K562 (cell line): ENCODE data around the gene UBXN11. TPM values are rescaled to one million over a fixed set of nuclear protein-coding genes. Genes with fewer than 3 reads are reported as not detected.

ENCODE experiments used
- ATF6 ChIP-seq: sonication (generic); formaldehyde crosslinking; IDR thresholded peaks from 2 replicates; pipeline ENCODE4 v1.4.0; 2020; ENCODE audit warnings: mild to moderate bottlenecking, missing genetic modification reagents
- DDX20 ChIP-seq: fragments of 450-650 bp; IDR thresholded peaks from 2 replicates; pipeline ENCODE4 v1.6.1; 2016; ENCODE audit warnings: missing genetic modification characterization, low read depth, mild to moderate bottlenecking, missing compliant biosample characterization, moderate library complexity
- E2F3 ChIP-seq: fragments of 250-450 bp; sonication (Bioruptor Pico); IDR thresholded peaks from 2 replicates; pipeline ENCODE4 v1.4.0; 2020; ENCODE audit warnings: mild to moderate bottlenecking
- EHMT2 ChIP-seq: fragments of 450-650 bp; IDR thresholded peaks from 2 replicates; pipeline ENCODE4 v1.6.1; 2018; ENCODE audit warnings: antibody characterized with exemption
- ETS2 ChIP-seq: IDR thresholded peaks from 2 replicates; pipeline ENCODE4 v1.6.1; 2016; ENCODE audit warnings: borderline replicate concordance, missing genetic modification characterization, mild to moderate bottlenecking, moderate library complexity, missing compliant biosample characterization; ENCODE audit not compliant: poor library complexity, severe bottlenecking
- FIP1L1 ChIP-seq: fragments of 200-400 bp; formaldehyde crosslinking; IDR thresholded peaks from 2 replicates; pipeline ENCODE4 v1.6.1; 2018; ENCODE audit warnings: mild to moderate bottlenecking, low read depth, low read length; ENCODE audit not compliant: poor library complexity, severe bottlenecking
- FOXP1 ChIP-seq: sonication (generic); formaldehyde crosslinking; IDR thresholded peaks from 2 replicates; pipeline ENCODE4 v1.8.0; 2022; ENCODE audit warnings: mild to moderate bottlenecking, missing genetic modification reagents
- HES1 ChIP-seq: fragments of 450-650 bp; IDR thresholded peaks from 2 replicates; pipeline ENCODE4 v1.6.1; 2016; ENCODE audit warnings: low read depth, mild to moderate bottlenecking, moderate library complexity
- KDM2B ChIP-seq: fragments of 250-450 bp; sonication (Bioruptor Pico); IDR thresholded peaks from 2 replicates; pipeline ENCODE4 v1.8.0; 2021; ENCODE audit warnings: mild to moderate bottlenecking, moderate library complexity
- LEF1 ChIP-seq: fragments of 450-650 bp; IDR thresholded peaks from 2 replicates; pipeline ENCODE4 v1.6.1; 2016; ENCODE audit warnings: mild to moderate bottlenecking
- MTA3 ChIP-seq: fragments of 450-650 bp; formaldehyde crosslinking; IDR thresholded peaks from 2 replicates; pipeline ENCODE4 v1.6.1; 2017; ENCODE audit warnings: mild to moderate bottlenecking, borderline replicate concordance
- MXI1 ChIP-seq: IDR thresholded peaks from 2 replicates; pipeline ENCODE4 v1.6.1; 2011; ENCODE audit warnings: low read depth, mild to moderate bottlenecking, improper control_type of control experiment, low read length
- NUFIP1 ChIP-seq: fragments of 450-650 bp; IDR thresholded peaks from 2 replicates; pipeline ENCODE4 v1.6.1; 2018; ENCODE audit not compliant: partially characterized antibody
- POLR2G ChIP-seq: fragments of 200-400 bp; formaldehyde crosslinking; IDR thresholded peaks from 2 replicates; pipeline ENCODE4 v1.6.1; 2017; ENCODE audit warnings: low read depth, mild to moderate bottlenecking, antibody characterized with exemption, low read length, moderate library complexity
- RBFOX2 ChIP-seq: fragments of 200-400 bp; formaldehyde crosslinking; IDR thresholded peaks from 2 replicates; pipeline ENCODE4 v1.6.1; 2017; ENCODE audit warnings: low read depth, mild to moderate bottlenecking, low read length, moderate library complexity
- RBM39 ChIP-seq: fragments of 200-400 bp; formaldehyde crosslinking; optimal IDR thresholded peaks from 2 replicates; pipeline ENCODE3; 2018; ENCODE audit warnings: low read depth, low read length
- SMARCA4 ChIP-seq: fragments of 450-650 bp; IDR thresholded peaks from 2 replicates; pipeline ENCODE4 v1.6.1; 2016
- SRF ChIP-seq, 2 experiments: fragments of 250-450, 450-650 bp in 1 of 2; sonication (Bioruptor Pico) in 1 of 2; sonication (generic) in 1 of 2; formaldehyde crosslinking; IDR thresholded peaks; 2 replicates each; pipeline versions ENCODE4 v1.5.0 to v1.5.1; 2020 to 2022; ENCODE audit warnings: mild to moderate bottlenecking in 1 of 2, missing genetic modification reagents in 1 of 2
- TCF7 ChIP-seq: sonication (generic); IDR thresholded peaks from 2 replicates; pipeline ENCODE4 v1.6.1; 2016; ENCODE audit warnings: antibody characterized with exemption, borderline replicate concordance
- THRB ChIP-seq: fragments of 450-650 bp; formaldehyde crosslinking; conservative IDR thresholded peaks from 2 replicates; pipeline ENCODE4 v1.4.0; 2022; ENCODE audit warnings: mild to moderate bottlenecking, missing genetic modification characterization
- ZBTB34 ChIP-seq: fragments of 250-450 bp; sonication (Bioruptor Pico); IDR thresholded peaks from 2 replicates; pipeline ENCODE4 v1.8.0; 2021; ENCODE audit warnings: mild to moderate bottlenecking, moderate library complexity
- ZFPM2 ChIP-seq: fragments of 250-450 bp; sonication (Bioruptor Pico); IDR thresholded peaks from 2 replicates; pipeline ENCODE4 v1.5.1; 2022; ENCODE audit warnings: mild to moderate bottlenecking
- ZNF224 ChIP-seq: sonication (generic); formaldehyde crosslinking; IDR thresholded peaks from 2 replicates; pipeline ENCODE4 v1.8.0; 2022; ENCODE audit warnings: mild to moderate bottlenecking, missing genetic modification reagents
- ZNF696 ChIP-seq: fragments of 250-450 bp; sonication (Bioruptor Pico); conservative IDR thresholded peaks from 2 replicates; pipeline ENCODE4 v1.4.0; 2020; ENCODE audit warnings: mild to moderate bottlenecking, moderate library complexity
- polyA plus RNA-seq, 8 experiments: library from polyadenylated mRNA; depleted of rRNA in 4 of 8; stranded (reverse) in 5 of 8; unstranded in 3 of 8; fragments of >200 nt; fragmentation: Nextera tagmentation in 2 of 8; fragmentation: Illumina TruSeq in 1 of 8; extraction: Ambion mirVana in 2 of 8; extraction: Trizol in 1 of 8; gene quantifications; 2 replicates each; pipeline versions ENCODE4 v1.2.1 to v1.2.3, GENCODE V29; 2011 to 2014; ENCODE audit warnings: inconsistent platforms in 1 of 8, missing spikeins in 1 of 8
- total RNA-seq, 7 experiments: library from RNA; depleted of rRNA in 6 of 7; stranded (reverse); fragments of >200 nt in 6 of 7; fragmentation: Illumina TruSeq in 2 of 7; extraction: Trizol in 2 of 7; gene quantifications; 2 replicates each; pipeline versions ENCODE4 v1.2.1 to v1.2.3, GENCODE V29; 2011 to 2021; ENCODE audit warnings: low replicate concordance in 1 of 7

The UBXN11 gene
- total and polyA plus RNA-seq, 9 of the 15 experiments (the other 6 are each of a cell fraction or from before 2014, with no cell fraction given): 0.48 to 34.3 (median 11.3) TPM

- TF ChIP-seq THRB (CRISPR knock-in tag): no peak
- TF ChIP-seq SRF (CRISPR knock-in tag; IDR thresholded peaks at IDR 0.05): 0 out of 4 replicates have a peak, but pooled peaks of 1 of the 2 experiments have one; percentile 35
- TF ChIP-seq ZNF224: no peak
- TF ChIP-seq ZNF696 (CRISPR knock-in tag): no peak
- no peak; the same call in none of the 2 replicates for TF ChIP-seq MTA3
- TF ChIP-seq NUFIP1: no peak
- no peak for TF ChIP-seq E2F3
- TF ChIP-seq MXI1: no peak; the same call in 1 of the 2 replicates
- peak; percentile 79; the same call in 1 of the 2 replicates for TF ChIP-seq SMARCA4
- TF ChIP-seq DDX20 (tag): no peak
- no peak for TF ChIP-seq ZFPM2 (CRISPR knock-in tag)
- TF ChIP-seq ZBTB34 (CRISPR knock-in tag): no peak
- TF ChIP-seq FOXP1: no peak
- no peak for TF ChIP-seq FIP1L1
- TF ChIP-seq RBFOX2: no peak
- TF ChIP-seq RBM39: no peak
- no peak for TF ChIP-seq EHMT2
- no peak for TF ChIP-seq ETS2 (tag)
- 0 out of 2 replicates have a peak, but pooled peaks have one; percentile 49 for TF ChIP-seq ATF6 (CRISPR knock-in tag)
- TF ChIP-seq TCF7: no peak
- TF ChIP-seq HES1: no peak
- 0 out of 2 replicates have a peak, but pooled peaks have one; percentile 14 for TF ChIP-seq LEF1
- TF ChIP-seq KDM2B (CRISPR knock-in tag): no peak
- TF ChIP-seq POLR2G: no peak
Observed at GRCh38 chr1:26275580-26276431, 30.6 kb downstream of the UBXN11 start (continued).
